Muscle of leg (tissue), 11 donors: ENCODE measurements around the gene MEGF11. TPM values are rescaled to one million over a fixed set of nuclear protein-coding genes. Genes with fewer than 3 reads are reported as not detected.

Experiments
- DNase-seq: peaks from one replicate; pipeline ENCODE4 v3.0.0; 2013
- H3K27ac ChIP-seq: one replicate; pipeline ENCODE4 v1.5.1; 2013; ENCODE audit warnings: mild to moderate bottlenecking, low read length, control low read depth
- H3K27me3 ChIP-seq: one replicate; pipeline ENCODE4 v1.6.1; 2013; ENCODE audit warnings: low read length; ENCODE audit not compliant: control insufficient read depth, insufficient read depth
- H3K36me3 ChIP-seq: one replicate; pipeline ENCODE4 v1.6.1; 2013; ENCODE audit warnings: low read length; ENCODE audit not compliant: control insufficient read depth, insufficient read depth
- H3K4me1 ChIP-seq: one replicate; pipeline ENCODE4 v1.6.1; 2013; ENCODE audit warnings: low read length; ENCODE audit not compliant: control insufficient read depth, insufficient read depth
- H3K4me3 ChIP-seq: one replicate; pipeline ENCODE4 v1.5.1; 2013; ENCODE audit warnings: low read length, control low read depth
- H3K9me3 ChIP-seq: replicated peaks from 2 replicates; pipeline ENCODE4 v1.6.1; 2013; ENCODE audit warnings: low read depth, low read length; ENCODE audit not compliant: control insufficient read depth
- WGBS: methylation state at CpG from one replicate; pipeline ENCODE4 v1.1.5; 2013; ENCODE audit warnings: missing lambda C conversion rate; ENCODE audit not compliant: insufficient coverage; 5-methylcytosine and 5-hydroxymethylcytosine counted together
- polyA plus RNA-seq, 8 donors: library from polyadenylated mRNA; unstranded; fragments of 120-200 nt; gene quantifications; one replicate each; pipeline versions ENCODE4 v1.2.1 to v1.2.3, GENCODE V29; 2013; ENCODE audit warnings: inconsistent platforms in 1 of 8, low replicate concordance in 1 of 8; ENCODE audit not compliant: insufficient read length in 8 of 8, insufficient read depth in 1 of 8
- total RNA-seq: library from RNA; stranded (reverse); fragments of 120-200 nt; gene quantifications from one replicate; pipeline ENCODE4 v1.2.4, GENCODE V29; 2013

MEGF11 gene
- total and polyA plus RNA-seq, 9 donors, result 0.13 to 0.68 (median 0.31) TPM

- WGBS, result no CpG with 5 or more reads among the region's 3 CpGs
- H3K36me3 ChIP-seq, result no peaks in the 10 kb centered on the region
- no peak overlapping the region for H3K4me3 ChIP-seq
- H3K9me3 ChIP-seq, result no peaks in the 10 kb centered on the region
- H3K4me1 ChIP-seq, result no peaks in the 10 kb centered on the region
- H3K27ac ChIP-seq, result no peak overlapping the region
- H3K27me3 ChIP-seq, result no peaks in the 10 kb centered on the region
- DNase-seq, result no peak
Observed at GRCh38 chr15:65867244-65867643, 386.3 kb downstream of the MEGF11 start.

DNA sequence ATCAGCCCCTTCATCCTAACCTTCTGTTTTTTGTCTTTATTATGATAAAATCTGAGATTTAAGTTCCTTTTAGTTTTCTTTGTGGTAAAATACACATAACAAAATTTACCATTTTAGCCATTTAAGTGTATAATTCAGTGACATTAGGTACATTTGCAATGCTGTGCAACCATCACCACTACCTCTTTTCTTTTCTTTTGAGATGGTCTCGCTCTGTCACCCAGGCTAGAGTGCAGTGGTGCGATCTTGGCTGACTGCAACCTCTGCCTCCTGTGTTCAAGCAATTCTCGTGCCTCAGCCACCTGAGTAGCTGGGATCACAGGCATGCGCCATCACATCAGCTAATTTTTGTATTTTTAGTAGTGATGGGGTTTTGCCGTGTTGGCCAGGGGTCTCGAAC, 390.4 kb downstream of the MEGF11 start:
- Histone ChIP-seq H3K27me3 (no peaks in the 10 kb centered on the region), H3K9me3 (no peaks in the 10 kb centered on the region), H3K27ac (no peak overlapping the region), H3K4me3 (no peak overlapping the region), H3K4me1 (no peaks in the 10 kb centered on the region), H3K36me3 (no peaks in the 10 kb centered on the region)
- no peak for DNase-seq
- 87% methylated on average over 4 of the region's 6 CpGs for WGBS

GRCh38 chr15:65862682-65863081, 390.9 kb downstream of the MEGF11 start:
- WGBS, result 14% methylated on average over 1 of the region's 1 CpG
- DNase-seq, result peak; percentile 23
- no peaks in the 10 kb centered on the region for H3K36me3 ChIP-seq

GRCh38 chr15:65857718-65858402, 395.7 kb downstream of the MEGF11 start:
- Histone ChIP-seq H3K4me3 (no peak overlapping the region), H3K36me3 (no peaks in the 10 kb centered on the region), H3K27ac (no peak overlapping the region), H3K9me3 (no peaks in the 10 kb centered on the region), H3K4me1 (no peaks in the 10 kb centered on the region), H3K27me3 (no peaks in the 10 kb centered on the region)
- WGBS, result 70% methylated on average over 4 of the region's 5 CpGs
- DNase-seq, result peak; percentile 13

More at GRCh38 chr15:65862682-65863081, 390.9 kb downstream of the MEGF11 start:
- Histone ChIP-seq H3K9me3 (no peaks in the 10 kb centered on the region), H3K4me1 (no peaks in the 10 kb centered on the region), H3K27ac (no peak overlapping the region), H3K27me3 (no peaks in the 10 kb centered on the region), H3K4me3 (no peak overlapping the region)

DNA sequence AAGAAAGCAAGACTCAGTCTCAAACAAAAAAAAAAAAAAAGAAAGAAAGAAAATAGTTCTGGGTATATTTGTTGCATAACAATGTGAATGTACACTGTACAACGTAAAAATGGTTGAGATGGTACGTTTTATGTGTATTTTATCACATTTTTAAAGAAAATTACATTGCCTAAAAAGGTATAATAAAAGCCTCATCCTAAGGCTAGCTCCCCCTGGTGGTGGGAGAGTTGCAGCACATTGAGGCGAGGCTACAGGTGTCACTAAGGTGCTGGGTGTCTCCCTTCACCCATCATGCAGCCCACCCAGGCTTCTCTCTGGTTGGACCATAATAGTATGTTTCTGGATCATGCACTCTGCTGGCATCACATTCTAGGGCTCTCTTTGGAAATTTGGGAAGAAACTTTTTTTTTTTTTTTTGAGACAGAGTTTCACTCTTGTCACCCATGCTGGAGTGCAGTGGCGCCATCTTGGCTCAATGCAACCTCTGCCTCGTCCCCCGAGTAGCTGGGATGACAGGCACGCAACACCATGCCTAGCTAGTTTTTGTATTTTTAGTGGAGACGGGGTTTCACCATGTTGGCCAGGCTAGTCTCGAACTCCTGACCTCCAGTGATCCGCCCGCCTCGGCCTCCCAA, 396.6 kb downstream of the MEGF11 start:
- Histone ChIP-seq H3K4me3 (no peak overlapping the region), H3K9me3 (no peaks in the 10 kb centered on the region), H3K27ac (no peak overlapping the region), H3K36me3 (no peaks in the 10 kb centered on the region), H3K27me3 (no peaks in the 10 kb centered on the region), H3K4me1 (no peaks in the 10 kb centered on the region)
- DNase-seq, result peak; percentile 32
- 83% methylated on average over 8 of the region's 12 CpGs for WGBS

- no peak overlapping the region for H3K4me3 ChIP-seq
- WGBS, result no CpG with 5 or more reads among the region's 5 CpGs
- DNase-seq, result no peak
- no peak overlapping the region for H3K27ac ChIP-seq
- no peaks in the 10 kb centered on the region for H3K4me1 ChIP-seq
- H3K36me3 ChIP-seq, result no peaks in the 10 kb centered on the region
- H3K27me3 ChIP-seq, result no peaks in the 10 kb centered on the region
- no peaks in the 10 kb centered on the region for H3K9me3 ChIP-seq
Observed at GRCh38 chr15:65851981-65852380, 401.6 kb downstream of the MEGF11 start.

DNA sequence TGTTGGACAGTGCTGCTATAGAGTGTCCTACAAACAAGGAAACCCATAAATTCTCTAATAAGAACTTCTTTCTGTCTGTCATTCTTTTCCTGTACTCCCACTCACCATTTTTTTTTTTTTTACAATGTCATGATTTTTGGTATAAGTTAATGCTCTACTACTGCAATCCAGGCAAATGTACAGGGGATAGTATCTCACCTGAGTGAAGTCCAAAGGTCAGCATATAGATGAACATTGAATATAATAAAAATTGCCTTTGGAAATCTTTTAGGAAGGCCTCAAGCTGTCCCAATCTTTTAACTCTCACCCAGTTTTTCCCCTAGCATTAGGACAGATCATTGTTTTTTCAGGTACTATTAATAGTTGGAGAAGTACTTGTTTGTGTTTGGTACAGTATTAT, 405.6 kb downstream of the MEGF11 start:
- Histone ChIP-seq H3K4me1 (no peaks in the 10 kb centered on the region), H3K27ac (no peak overlapping the region), H3K27me3 (no peaks in the 10 kb centered on the region), H3K9me3 (no peaks in the 10 kb centered on the region), H3K36me3 (no peaks in the 10 kb centered on the region), H3K4me3 (no peak overlapping the region)
- no peak for DNase-seq

GRCh38 chr15:65845826-65846519, 407.6 kb downstream of the MEGF11 start:
- no peak overlapping the region for H3K4me3 ChIP-seq
- no peaks in the 10 kb centered on the region for H3K4me1 ChIP-seq
- H3K36me3 ChIP-seq, result no peaks in the 10 kb centered on the region
- 70% methylated on average over 5 of the region's 9 CpGs for WGBS
- H3K27ac ChIP-seq, result no peak overlapping the region
- DNase-seq, result no peak
- H3K9me3 ChIP-seq, result no peaks in the 10 kb centered on the region
- H3K27me3 ChIP-seq, result no peaks in the 10 kb centered on the region
